BE2C (cell line): ENCODE data around the gene SP7. TPM values are rescaled to one million over a fixed set of nuclear protein-coding genes. Genes with fewer than 3 reads are reported as not detected.
A peak's percentile ranks its signal among the peaks of the same experiment; 100 is the strongest.

Experiments used
- DNase-seq: peaks from one replicate; pipeline ENCODE4 v3.0.0-alpha.2; 2020
- H3K27me3 ChIP-seq: fragments of 250-450 bp; sonication (Bioruptor Pico); 2 replicates; pipeline ENCODE4 v1.5.1; 2020; ENCODE audit warnings: mild to moderate bottlenecking
- H3K36me3 ChIP-seq: fragments of 250-450 bp; sonication (Bioruptor Pico); 2 replicates; pipeline ENCODE4 v1.5.1; 2020; ENCODE audit warnings: mild to moderate bottlenecking
- H3K4me1 ChIP-seq: fragments of 250-450 bp; sonication (Bioruptor Pico); 2 replicates; pipeline ENCODE4 v1.5.1; 2020
- H3K4me3 ChIP-seq: 2 replicates; pipeline ENCODE4 v1.5.1; 2011; ENCODE audit warnings: low read depth, low read length
- H3K9me3 ChIP-seq: fragments of 250-450 bp; sonication (Bioruptor Pico); 2 replicates; pipeline ENCODE4 v1.5.1; 2020
- polyA plus RNA-seq: library from polyadenylated mRNA; unstranded; fragments of >200 nt; gene quantifications from one replicate; pipeline ENCODE4 v1.2.1, GENCODE V29; 2012; ENCODE audit warnings: low read depth, missing spikeins; ENCODE audit not compliant: insufficient read length, insufficient read depth
- TF ChIP-seq, protein P1 (sequence below): IDR thresholded peaks from 2 replicates; pipeline ENCODE4 v1.5.1; 2012; ENCODE audit warnings: mild to moderate bottlenecking, low read depth, low read length

The SP7 gene
- polyA plus RNA-seq: 2.0 TPM

DNA sequence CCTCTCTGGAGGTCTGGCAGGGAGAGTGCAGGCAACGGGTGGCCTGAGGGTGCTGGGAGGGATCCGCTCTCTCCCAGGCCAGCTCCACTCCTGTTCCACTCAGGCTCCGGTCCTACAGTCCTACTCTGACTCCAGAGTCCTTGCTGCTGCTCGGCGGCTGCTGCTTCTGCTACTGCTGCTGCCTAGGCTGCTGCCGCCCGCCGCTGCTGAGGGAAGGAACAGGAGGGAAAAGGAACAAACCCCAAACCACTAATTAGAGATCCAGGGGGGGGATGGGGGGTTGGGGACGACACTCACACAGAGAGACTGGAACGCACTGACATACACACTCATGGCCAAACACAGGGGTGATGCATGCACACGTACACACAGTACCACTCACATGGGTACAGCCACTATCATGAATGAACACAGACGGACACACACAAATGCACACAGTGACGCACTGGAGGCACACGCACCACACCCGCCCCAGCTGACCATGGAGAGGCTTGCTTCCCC is at the start of gene SP7:
Gene SP7, minus strand, starts transcription at position 174 of the 501 bp plus-strand sequence. CDS start 708 bp downstream, outside the sequence.
- no peaks in the 10 kb centered on the region for H3K27me3 ChIP-seq
- no peaks in the 10 kb centered on the region for H3K9me3 ChIP-seq
- no peaks in the 10 kb centered on the region for H3K36me3 ChIP-seq
- H3K4me1 ChIP-seq: peaks cover 27% of the 10 kb centered on the region
- DNase-seq: peak; percentile 43
- TF ChIP-seq, protein P1, sequence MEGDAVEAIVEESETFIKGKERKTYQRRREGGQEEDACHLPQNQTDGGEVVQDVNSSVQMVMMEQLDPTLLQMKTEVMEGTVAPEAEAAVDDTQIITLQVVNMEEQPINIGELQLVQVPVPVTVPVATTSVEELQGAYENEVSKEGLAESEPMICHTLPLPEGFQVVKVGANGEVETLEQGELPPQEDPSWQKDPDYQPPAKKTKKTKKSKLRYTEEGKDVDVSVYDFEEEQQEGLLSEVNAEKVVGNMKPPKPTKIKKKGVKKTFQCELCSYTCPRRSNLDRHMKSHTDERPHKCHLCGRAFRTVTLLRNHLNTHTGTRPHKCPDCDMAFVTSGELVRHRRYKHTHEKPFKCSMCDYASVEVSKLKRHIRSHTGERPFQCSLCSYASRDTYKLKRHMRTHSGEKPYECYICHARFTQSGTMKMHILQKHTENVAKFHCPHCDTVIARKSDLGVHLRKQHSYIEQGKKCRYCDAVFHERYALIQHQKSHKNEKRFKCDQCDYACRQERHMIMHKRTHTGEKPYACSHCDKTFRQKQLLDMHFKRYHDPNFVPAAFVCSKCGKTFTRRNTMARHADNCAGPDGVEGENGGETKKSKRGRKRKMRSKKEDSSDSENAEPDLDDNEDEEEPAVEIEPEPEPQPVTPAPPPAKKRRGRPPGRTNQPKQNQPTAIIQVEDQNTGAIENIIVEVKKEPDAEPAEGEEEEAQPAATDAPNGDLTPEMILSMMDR: no peak
- no peak within 1 kb of the TSS for H3K4me3 ChIP-seq

GRCh38 chr12:53383258-53383657 is 47.1 kb upstream of the SP7 start:
- H3K9me3 ChIP-seq: no peaks in the 10 kb centered on the region
- TF ChIP-seq, protein P1: no peak
- H3K27me3 ChIP-seq: no peaks in the 10 kb centered on the region
- H3K36me3 ChIP-seq: peaks cover 47% of the 10 kb centered on the region
- no peak for DNase-seq
- H3K4me1 ChIP-seq: peaks cover 14% of the 10 kb centered on the region
- peak overlapping the region; percentile 9 for H3K4me3 ChIP-seq

DNA sequence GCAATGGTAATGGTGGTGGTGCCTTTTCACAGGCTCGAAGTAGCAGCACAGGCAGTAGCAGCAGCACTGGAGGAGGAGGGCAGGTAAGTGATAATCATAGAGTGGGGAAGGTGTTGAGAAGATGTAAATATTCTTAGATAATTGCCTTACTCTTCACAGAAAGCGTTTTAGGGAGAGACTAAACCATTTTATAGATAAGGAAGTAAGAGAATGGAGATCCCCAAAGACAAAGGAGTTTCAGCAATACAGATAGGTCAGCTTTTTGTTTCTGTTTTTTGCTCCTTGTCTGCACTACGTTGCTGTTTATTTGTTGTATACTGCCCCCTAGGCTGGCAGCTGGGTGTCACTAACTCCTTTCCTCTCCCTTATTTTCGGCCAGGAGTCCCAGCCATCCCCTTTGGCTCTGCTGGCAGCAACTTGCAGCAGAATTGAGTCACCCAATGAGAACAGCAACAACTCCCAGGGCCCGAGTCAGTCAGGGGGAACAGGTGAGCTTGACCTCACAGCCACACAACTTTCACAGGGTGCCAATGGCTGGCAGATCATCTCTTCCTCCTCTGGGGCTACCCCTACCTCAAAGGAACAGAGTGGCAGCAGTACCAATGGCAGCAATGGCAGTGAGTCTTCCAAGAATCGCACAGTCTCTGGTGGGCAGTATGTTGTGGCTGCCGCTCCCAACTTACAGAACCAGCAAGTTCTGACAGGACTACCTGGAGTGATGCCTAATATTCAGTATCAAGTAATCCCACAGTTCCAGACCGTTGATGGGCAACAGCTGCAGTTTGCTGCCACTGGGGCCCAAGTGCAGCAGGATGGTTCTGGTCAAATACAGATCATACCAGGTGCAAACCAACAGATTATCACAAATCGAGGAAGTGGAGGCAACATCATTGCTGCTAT is 45.8 kb upstream of the SP7 start:
- TF ChIP-seq, protein P1: peak; percentile 73
- H3K4me3 ChIP-seq: peak overlapping the region; percentile 70
- no peaks in the 10 kb centered on the region for H3K9me3 ChIP-seq
- DNase-seq: peak; percentile 73
- no peaks in the 10 kb centered on the region for H3K27me3 ChIP-seq
- H3K4me1 ChIP-seq: peaks cover 14% of the 10 kb centered on the region
- peaks cover 40% of the 10 kb centered on the region for H3K36me3 ChIP-seq

GRCh38 chr12:53380794-53381730 is 44.9 kb upstream of the SP7 start:
- no peaks in the 10 kb centered on the region for H3K27me3 ChIP-seq
- peak overlapping the region; percentile 70 for H3K4me3 ChIP-seq
- H3K9me3 ChIP-seq: no peaks in the 10 kb centered on the region
- TF ChIP-seq, protein P1: no peak
- no peak for DNase-seq
- peaks cover 14% of the 10 kb centered on the region for H3K4me1 ChIP-seq
- peaks cover 38% of the 10 kb centered on the region for H3K36me3 ChIP-seq

DNA sequence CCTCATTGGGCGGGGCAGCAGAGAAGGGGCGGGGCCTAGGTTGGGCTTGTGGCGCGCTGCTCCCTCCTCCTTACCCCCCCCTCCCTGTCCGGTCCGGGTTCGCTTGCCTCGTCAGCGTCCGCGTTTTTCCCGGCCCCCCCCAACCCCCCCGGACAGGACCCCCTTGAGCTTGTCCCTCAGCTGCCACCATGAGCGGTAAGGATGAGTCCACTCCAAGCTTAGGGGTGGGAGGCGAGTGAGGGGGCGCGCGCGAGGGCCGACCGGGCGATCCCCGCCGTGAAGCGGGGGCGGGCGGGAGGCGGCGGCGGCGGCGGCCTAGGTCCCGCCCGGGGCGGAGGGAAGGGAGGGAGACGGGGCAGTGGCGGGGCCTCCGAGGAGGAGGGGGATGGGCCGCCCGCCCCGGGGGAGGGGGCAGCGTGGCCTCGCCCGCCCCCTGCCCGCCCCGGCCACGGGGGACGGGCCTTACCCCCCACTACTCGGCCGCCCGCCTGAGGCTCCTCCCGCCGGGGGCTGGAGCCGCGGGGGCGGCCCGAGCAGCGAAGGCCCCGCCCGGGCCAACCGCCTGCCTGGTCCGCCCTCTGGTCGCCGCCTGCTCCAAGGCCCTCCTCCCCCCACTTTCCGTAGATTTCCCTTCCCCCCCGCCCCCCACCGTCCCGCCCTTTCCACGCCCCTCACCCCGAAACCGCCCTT is 44.1 kb upstream of the SP7 start, which contains the start of gene SP1:
Gene SP1, plus strand, starts transcription at position 73 of the 690 bp plus-strand sequence. Its CDS starts 116 bp downstream, at position 189.
- Histone ChIP-seq H3K36me3 (peaks cover 33% of the 10 kb centered on the region), H3K9me3 (no peaks in the 10 kb centered on the region), H3K4me3 (peak within 1 kb of the TSS; percentile 70), H3K4me1 (peaks cover 14% of the 10 kb centered on the region), H3K27me3 (no peaks in the 10 kb centered on the region)
- peak; percentile 91 for DNase-seq
- TF ChIP-seq, protein P1: no peak
